OCI-LY3 (cell line): ENCODE measurements around the gene SUSD4.
"Not testable (repeated sequence)": the region's sequence is repeated elsewhere in the genome, so short reads cannot be mapped to it uniquely, and the experiment has no call there.

Experiments
- EZH2phosphoT487 ChIP-seq: fragments of 200-600 bp; shearing (Covaris generic); IDR thresholded peaks from 2 replicates; pipeline ENCODE4 v1.6.1; 2018; ENCODE audit warnings: antibody characterized with exemption, mixed run types, low read depth
- TF ChIP-seq, protein P1 (sequence below): fragments of 200-600, 300-600 bp; sonication (generic); IDR thresholded peaks from 2 replicates; pipeline ENCODE4 v1.5.1; 2014; ENCODE audit warnings: antibody characterized with exemption, low read length, low read depth

DNA sequence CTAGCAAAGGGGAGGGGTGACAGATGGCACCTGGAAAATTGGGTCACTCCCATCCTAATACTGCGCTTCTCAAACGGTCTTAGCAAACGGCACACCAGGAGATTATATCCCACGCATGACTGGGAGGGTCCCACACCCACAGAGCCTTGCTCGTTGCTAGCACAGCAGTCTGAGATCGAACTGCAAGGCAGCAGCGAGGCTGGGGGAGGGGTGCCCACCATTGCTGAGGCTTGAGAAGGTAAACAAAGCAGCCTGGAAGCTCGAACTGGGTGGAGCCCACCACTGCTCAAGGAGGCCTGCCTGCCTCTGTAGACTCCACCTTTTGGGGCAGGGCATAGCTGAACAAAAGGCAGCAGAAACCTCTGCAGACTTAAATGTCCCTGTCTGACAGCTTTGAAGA is 85.7 kb downstream of the SUSD4 start:
- not testable (repeated sequence) for TF ChIP-seq EZH2phosphoT487
- TF ChIP-seq, protein P1, sequence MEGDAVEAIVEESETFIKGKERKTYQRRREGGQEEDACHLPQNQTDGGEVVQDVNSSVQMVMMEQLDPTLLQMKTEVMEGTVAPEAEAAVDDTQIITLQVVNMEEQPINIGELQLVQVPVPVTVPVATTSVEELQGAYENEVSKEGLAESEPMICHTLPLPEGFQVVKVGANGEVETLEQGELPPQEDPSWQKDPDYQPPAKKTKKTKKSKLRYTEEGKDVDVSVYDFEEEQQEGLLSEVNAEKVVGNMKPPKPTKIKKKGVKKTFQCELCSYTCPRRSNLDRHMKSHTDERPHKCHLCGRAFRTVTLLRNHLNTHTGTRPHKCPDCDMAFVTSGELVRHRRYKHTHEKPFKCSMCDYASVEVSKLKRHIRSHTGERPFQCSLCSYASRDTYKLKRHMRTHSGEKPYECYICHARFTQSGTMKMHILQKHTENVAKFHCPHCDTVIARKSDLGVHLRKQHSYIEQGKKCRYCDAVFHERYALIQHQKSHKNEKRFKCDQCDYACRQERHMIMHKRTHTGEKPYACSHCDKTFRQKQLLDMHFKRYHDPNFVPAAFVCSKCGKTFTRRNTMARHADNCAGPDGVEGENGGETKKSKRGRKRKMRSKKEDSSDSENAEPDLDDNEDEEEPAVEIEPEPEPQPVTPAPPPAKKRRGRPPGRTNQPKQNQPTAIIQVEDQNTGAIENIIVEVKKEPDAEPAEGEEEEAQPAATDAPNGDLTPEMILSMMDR: not testable (repeated sequence)
